Measurements from ENCODE around the gene SLC9A9. TPM values are rescaled to one million over a fixed set of nuclear protein-coding genes. Genes with fewer than 3 reads are reported as not detected.

The SLC9A9 gene
- total RNA-seq, 4 donors from 2014 or later, result 15.1 to 41.1 (median 20.7) TPM

DNA sequence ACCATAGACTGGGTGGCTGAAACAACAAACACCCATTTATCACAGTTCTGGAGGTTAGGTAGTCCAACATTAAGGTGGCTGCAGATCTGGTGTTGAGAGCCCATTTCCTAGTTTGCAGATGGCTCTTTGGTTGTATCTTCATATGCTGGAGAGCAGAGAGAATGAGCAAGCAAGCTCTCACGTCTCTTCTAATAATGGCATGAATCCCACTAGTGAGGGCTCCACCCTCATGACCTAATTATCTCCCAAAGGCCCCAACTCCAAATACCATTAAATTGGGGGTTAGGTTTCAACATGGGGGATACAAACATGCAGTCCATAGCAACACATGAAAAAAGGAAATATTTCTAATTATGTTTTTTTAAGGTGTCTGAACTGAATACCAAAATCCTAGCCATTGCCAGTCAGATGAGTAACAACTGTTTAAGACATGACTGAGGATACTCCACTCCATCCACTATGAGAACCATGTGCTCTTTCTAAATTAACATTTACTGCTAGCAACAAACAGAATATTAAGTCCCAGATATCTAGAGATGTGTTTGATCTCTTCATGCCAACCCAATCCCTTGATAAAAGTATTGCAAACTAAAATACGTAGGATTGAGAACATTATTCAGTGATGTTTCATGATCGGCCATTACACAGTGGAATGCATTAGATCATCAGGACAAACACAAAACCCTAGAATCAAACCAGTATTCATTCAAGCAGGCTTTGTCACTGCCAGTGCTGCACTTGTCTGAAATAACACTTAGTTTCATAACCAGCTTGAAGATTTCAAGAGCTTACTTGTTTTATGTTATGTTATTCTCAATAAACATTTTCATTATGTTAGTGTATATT lies 340.3 kb downstream of the SLC9A9 start:
- TF ChIP-seq, protein P1, sequence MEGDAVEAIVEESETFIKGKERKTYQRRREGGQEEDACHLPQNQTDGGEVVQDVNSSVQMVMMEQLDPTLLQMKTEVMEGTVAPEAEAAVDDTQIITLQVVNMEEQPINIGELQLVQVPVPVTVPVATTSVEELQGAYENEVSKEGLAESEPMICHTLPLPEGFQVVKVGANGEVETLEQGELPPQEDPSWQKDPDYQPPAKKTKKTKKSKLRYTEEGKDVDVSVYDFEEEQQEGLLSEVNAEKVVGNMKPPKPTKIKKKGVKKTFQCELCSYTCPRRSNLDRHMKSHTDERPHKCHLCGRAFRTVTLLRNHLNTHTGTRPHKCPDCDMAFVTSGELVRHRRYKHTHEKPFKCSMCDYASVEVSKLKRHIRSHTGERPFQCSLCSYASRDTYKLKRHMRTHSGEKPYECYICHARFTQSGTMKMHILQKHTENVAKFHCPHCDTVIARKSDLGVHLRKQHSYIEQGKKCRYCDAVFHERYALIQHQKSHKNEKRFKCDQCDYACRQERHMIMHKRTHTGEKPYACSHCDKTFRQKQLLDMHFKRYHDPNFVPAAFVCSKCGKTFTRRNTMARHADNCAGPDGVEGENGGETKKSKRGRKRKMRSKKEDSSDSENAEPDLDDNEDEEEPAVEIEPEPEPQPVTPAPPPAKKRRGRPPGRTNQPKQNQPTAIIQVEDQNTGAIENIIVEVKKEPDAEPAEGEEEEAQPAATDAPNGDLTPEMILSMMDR (IDR thresholded peaks at IDR 0.05; ENCODE audit: low read depth), result no peak

DNA sequence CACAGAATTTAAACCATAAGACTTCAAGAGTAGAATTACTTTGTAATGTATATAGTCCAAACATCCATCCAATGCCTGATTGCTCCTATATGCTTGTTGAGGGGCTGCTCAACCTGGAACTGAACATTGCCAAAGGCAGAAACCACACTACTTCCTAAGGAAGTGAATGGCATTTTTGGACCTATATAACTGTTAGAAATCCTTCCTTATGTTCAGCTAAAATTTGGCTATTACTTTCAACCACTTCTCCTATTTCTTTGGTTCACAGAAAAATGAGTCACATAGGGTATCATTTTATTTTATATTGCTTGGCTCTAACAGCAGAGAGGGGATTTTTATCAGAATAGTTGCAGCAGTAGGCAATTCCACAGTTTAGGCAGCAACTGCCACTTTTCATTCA lies 342.1 kb downstream of the SLC9A9 start:
- TF ChIP-seq, protein P1 (IDR thresholded peaks at IDR 0.05; ENCODE audit: low read depth), result no peak

DNA sequence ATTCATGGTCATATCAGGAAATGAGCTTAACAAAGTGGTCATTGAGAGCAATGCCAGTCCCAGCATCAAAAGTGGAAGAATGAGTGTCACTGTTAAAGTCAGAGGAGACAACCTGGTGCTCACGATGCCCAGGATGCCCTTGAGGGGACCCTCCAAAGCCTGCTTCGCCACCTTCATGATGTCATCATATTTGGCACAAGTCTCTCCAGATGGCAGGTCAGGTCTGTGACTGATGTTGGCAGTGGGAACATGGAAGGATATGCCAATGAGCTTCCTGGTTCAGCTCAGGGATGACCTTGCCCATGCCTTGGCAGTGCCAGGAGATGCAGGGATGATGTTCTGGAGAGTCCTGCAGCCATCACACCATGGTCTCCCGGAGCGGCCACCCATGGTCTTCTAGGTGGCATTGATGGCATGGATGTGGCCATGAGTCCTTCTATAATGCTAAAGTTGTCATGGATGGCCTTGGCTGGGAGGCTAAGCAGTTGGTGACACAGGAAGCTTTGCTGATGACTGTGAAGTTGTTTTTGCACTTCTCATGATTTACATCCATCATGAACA lies 344.9 kb downstream of the SLC9A9 start:
- TF ChIP-seq, protein P1 (IDR thresholded peaks at IDR 0.05; ENCODE audit: low read depth), result no peak

GRCh38 chr3:143502081-143502480 lies 346.2 kb downstream of the SLC9A9 start:
- TF ChIP-seq, protein P1 (IDR thresholded peaks at IDR 0.05; ENCODE audit: low read depth), result no peak

GRCh38 chr3:143497382-143497781 lies 350.9 kb downstream of the SLC9A9 start:
- TF ChIP-seq, protein P1 (IDR thresholded peaks at IDR 0.05; ENCODE audit: low read depth), result no peak

DNA sequence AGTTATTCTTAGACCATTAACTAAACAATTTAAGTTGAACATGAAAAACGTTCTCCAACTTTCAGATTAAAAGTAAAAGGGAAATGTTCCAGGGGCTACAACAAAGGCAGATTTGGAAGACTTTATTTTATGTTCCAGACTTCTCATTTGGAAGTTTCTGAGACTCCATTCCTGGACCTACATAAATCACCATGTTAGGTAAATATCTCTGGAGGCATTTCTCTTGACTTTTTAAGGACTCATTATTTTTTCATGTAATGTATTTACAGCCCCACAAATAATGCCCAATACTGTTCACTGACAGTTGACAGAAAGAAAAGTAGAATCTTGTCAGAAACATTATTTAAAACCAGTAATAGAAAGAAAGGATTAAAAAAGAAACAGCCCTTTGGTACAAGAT lies 352.1 kb downstream of the SLC9A9 start:
- TF ChIP-seq, protein P1 (IDR thresholded peaks at IDR 0.05; ENCODE audit: low read depth), result no peak

GRCh38 chr3:143495527-143495926 lies 352.7 kb downstream of the SLC9A9 start:
- TF ChIP-seq, protein P1 (IDR thresholded peaks at IDR 0.05; ENCODE audit: low read depth), result no peak
